Measurements from ENCODE around the gene GAPDHS. TPM values are rescaled to one million over a fixed set of nuclear protein-coding genes. Genes with fewer than 3 reads are reported as not detected.
A peak's percentile ranks its signal among the peaks of the same experiment; 100 is the strongest.

GAPDHS gene
- total and polyA plus RNA-seq, 2 donors from 2014 or later: not detected

DNA sequence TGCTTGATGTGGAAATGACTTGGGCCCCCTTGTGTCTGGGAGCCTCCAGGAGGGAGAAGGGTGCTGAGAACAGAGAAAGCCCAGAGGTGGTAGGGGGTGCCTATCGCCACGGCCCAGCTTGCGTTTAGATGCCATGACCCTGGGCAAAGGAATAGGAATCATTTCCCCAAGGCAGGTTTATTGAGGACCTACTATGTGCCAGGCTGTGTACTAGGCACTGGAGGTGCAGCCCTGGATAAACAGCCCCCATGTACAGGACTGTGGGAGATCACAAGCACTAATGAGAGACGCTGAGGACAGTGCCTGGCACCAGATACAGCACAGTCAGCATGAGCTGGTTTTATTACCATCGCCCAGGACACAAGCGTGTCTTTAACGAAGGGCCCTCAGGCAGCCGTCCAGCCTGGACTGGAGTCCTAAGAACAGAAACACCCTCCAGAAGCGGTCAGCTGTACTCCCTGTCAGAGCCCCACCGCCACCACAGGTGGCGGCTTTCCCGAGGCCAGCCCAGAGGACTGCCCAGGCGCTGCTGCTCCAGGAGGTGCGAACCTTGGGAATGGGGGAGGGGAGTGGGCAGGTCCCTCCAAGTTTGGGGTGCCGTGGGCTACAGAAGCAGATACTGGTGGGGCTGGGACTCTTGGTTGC, 16.7 kb downstream of the GAPDHS start:
- Histone ChIP-seq H3K4me3 (ENCODE audit: low read length in 3 of 3) (no peak overlapping the region), H3K9me3 (ENCODE audit: control insufficient read depth in 2 of 3, insufficient read depth in 1 of 3, low read length in 3 of 3) (no peaks in the 10 kb centered on the region), H3K27ac (ENCODE audit: low read depth in 2 of 2, low read length in 2 of 2) (no peak overlapping the region), H3K4me1 (ENCODE audit: control insufficient read depth in 2 of 3, insufficient read depth in 2 of 3, low read depth in 1 of 3, low read length in 3 of 3) (peaks cover 0 to 9% (median 0%) of the 10 kb centered on the region in 3 donors), H3K36me3 (ENCODE audit: control insufficient read depth in 2 of 3, insufficient read depth in 3 of 3, low read length in 3 of 3) (peaks cover 0 to 3% (median 0%) of the 10 kb centered on the region in 3 donors), H3K27me3 (ENCODE audit: control insufficient read depth, insufficient read depth, low read length) (no peaks in the 10 kb centered on the region), H3K9ac (ENCODE audit: low read length in 3 of 3) (no peak overlapping the region)
- FAIRE-seq (no peak), DNase-seq (peak in 1 of 5 donors; percentile 52)
- TF ChIP-seq, protein P1, sequence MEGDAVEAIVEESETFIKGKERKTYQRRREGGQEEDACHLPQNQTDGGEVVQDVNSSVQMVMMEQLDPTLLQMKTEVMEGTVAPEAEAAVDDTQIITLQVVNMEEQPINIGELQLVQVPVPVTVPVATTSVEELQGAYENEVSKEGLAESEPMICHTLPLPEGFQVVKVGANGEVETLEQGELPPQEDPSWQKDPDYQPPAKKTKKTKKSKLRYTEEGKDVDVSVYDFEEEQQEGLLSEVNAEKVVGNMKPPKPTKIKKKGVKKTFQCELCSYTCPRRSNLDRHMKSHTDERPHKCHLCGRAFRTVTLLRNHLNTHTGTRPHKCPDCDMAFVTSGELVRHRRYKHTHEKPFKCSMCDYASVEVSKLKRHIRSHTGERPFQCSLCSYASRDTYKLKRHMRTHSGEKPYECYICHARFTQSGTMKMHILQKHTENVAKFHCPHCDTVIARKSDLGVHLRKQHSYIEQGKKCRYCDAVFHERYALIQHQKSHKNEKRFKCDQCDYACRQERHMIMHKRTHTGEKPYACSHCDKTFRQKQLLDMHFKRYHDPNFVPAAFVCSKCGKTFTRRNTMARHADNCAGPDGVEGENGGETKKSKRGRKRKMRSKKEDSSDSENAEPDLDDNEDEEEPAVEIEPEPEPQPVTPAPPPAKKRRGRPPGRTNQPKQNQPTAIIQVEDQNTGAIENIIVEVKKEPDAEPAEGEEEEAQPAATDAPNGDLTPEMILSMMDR (IDR thresholded peaks at IDR 0.05; ENCODE audit: borderline replicate concordance, extremely low read depth, insufficient read depth): no peak
- intact Hi-C loops (cut with DNase I): no loop called here

DNA sequence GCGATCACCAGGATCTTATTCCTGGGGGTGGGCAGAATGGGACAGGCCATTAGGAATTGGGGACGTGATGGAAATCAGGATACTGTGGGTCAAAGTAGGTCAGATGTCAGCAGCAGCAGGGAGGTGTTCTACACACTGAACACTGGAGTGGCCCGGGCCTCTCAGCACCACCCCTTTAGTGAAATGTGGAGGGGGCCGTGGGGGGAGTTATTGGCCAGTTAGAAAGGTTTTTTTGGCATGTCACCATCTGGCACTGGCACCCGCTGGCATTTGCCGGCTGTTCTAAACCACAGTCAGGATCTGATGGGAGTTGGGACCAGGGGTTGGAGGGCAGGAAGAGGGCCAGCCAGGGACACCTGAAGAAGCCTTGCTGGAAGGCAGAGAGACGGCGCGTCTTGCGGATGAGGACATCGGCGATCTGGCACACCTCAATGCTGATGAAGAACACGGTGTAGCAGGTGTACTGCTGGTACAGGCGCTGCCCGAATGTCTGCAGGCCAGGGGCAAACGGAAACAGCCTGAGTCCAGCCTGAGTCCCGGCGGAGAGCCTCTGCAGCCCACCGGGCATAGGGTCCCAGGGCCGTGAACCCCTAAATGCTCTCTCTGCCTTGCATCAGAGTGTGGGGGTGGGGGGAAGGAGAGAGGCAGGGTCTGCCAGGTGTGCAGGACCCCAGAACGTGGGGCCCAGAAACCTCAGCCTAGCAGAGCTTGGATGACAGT, 18.0 kb downstream of the GAPDHS start:
- intact Hi-C loops (cut with DNase I): no loop called here
- Histone ChIP-seq H3K4me1 (ENCODE audit: control insufficient read depth in 2 of 3, insufficient read depth in 2 of 3, low read depth in 1 of 3, low read length in 3 of 3) (peaks cover 0 to 7% (median 0%) of the 10 kb centered on the region in 3 donors), H3K9ac (ENCODE audit: low read length in 3 of 3) (no peak overlapping the region), H3K27ac (ENCODE audit: low read depth in 2 of 2, low read length in 2 of 2) (no peak overlapping the region), H3K9me3 (ENCODE audit: control insufficient read depth in 2 of 3, insufficient read depth in 1 of 3, low read length in 3 of 3) (no peaks in the 10 kb centered on the region), H3K27me3 (ENCODE audit: control insufficient read depth, insufficient read depth, low read length) (no peaks in the 10 kb centered on the region), H3K36me3 (ENCODE audit: control insufficient read depth in 2 of 3, insufficient read depth in 3 of 3, low read length in 3 of 3) (peaks cover 0 to 3% (median 0%) of the 10 kb centered on the region in 3 donors), H3K4me3 (ENCODE audit: low read length in 3 of 3) (no peak overlapping the region)
- TF ChIP-seq, protein P1 (IDR thresholded peaks at IDR 0.05; ENCODE audit: borderline replicate concordance, extremely low read depth, insufficient read depth): no peak
- no peak for FAIRE-seq
- DNase-seq: no peak

DNA sequence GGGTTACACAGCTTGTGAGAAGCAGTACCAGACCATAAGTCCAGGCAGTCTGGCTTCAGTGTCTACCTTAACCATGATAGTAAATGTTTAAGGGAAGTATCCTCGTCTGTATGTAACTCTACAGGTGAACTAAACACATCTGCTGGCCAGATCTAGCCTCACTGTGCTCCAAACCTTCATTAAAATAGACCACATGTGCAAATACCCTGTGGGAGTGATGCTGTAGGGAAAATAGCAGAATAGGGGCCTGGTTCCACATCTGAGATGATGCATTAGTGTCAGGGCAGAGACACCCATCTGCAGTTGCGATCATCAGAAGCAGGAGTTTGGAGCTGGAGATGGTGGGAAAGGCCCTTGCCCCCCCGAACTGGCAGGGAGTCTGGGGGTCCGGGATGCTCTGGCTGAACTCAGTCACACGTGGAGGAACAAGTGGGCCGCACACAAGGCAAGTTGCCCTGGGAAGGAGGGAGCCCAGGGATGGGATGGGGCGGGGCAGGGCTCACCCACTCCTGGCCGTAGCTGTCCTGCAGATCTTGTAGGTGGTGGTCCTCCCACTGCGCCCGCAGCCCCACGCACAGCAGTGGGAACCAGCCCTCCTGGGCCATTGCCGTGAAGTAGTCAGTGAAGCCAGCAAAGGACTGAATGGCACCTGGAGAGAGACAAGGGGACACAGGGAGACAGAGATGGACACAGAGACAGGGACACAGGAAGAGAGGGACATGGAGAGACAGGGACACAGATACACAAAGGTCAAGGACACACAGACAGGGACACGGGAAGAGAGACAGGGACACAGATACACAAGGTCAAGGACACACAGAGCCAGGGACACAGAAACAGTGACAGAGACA, 19.5 kb downstream of the GAPDHS start:
- H3K27me3 ChIP-seq (ENCODE audit: control insufficient read depth, insufficient read depth, low read length): peaks cover 3% of the 10 kb centered on the region
- peaks cover 0 to 2% (median 0%) of the 10 kb centered on the region in 3 donors for H3K4me1 ChIP-seq (ENCODE audit: control insufficient read depth in 2 of 3, insufficient read depth in 2 of 3, low read depth in 1 of 3, low read length in 3 of 3)
- TF ChIP-seq, protein P1 (IDR thresholded peaks at IDR 0.05; ENCODE audit: borderline replicate concordance, extremely low read depth, insufficient read depth): no peak
- FAIRE-seq: no peak
- no peaks in the 10 kb centered on the region for H3K36me3 ChIP-seq (ENCODE audit: control insufficient read depth in 2 of 3, insufficient read depth in 3 of 3, low read length in 3 of 3)
- DNase-seq: no peak
- intact Hi-C loops (cut with DNase I): no loop called here
- H3K27ac ChIP-seq (ENCODE audit: low read depth in 2 of 2, low read length in 2 of 2): no peak overlapping the region
- H3K9me3 ChIP-seq (ENCODE audit: control insufficient read depth in 2 of 3, insufficient read depth in 1 of 3, low read length in 3 of 3): no peaks in the 10 kb centered on the region
- H3K4me3 ChIP-seq (ENCODE audit: low read length in 3 of 3): no peak overlapping the region
- no peak overlapping the region for H3K9ac ChIP-seq (ENCODE audit: low read length in 3 of 3)

All from kidney (tissue), 14 donors.